DMS79 treated with DMSO at 0.1 percent for 48 hours (cell line): ENCODE data around the gene PDPK1.
A peak's percentile ranks its signal among the peaks of the same experiment; 100 is the strongest.

Source experiments
- DNase-seq: peaks from one replicate; lab custom pipeline; 2025; lab: John Stamatoyannopoulos, UW

Gene PDPK1

GRCh38 chr16:2537451-2538379, at the start of gene PDPK1:
Gene PDPK1 (plus strand): TSS chr16:2538021. CDS start chr16:2538113, 92 bp downstream.
- peak; percentile 63 for DNase-seq

DNA sequence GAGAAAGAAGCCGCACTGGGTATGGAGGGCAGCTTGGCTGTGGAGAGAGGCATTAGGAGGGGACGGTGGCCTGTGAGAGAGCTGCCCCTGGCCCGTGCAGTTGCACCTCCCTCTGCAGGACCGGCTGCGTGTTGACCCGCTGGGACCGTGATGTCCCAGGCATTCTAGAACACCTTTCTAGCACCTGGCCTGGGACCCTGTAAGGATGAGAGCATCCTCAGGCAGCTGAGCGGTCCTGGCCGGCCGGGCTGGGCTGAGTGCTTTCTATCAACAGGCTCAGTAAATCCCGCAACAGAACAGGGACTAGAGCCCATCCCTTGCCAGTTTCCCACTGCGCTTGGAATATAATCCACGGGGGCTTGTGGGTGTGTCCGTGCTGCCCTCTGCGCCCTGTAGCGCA, 48.2 kb upstream of the PDPK1 start:
- DNase-seq = no peak

GRCh38 chr16:2490190-2491105, 47.4 kb upstream of the PDPK1 start:
- peak; percentile 82 for DNase-seq

DNA sequence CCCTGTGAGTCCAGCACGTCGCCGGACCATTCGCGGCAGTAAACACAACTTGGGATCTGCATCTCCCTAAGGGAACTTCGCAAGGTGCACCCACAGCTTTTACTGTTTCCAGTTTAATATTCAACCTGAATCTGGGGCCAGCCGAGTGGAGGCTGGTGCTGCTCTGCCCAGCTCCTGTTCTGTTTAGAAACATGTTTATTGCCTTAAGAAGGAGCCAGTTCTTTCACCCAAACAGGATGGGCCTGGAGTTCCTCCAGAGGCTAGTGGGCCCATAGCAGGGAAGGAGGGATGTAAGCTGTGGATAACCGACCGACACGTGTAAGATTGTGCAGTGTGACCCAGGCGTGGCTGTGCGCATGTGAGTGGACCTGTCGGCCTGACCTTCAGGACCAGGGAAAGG, 45.5 kb upstream of the PDPK1 start:
- no peak for DNase-seq

GRCh38 chr16:2493605-2494004, 44.2 kb upstream of the PDPK1 start:
- no peak for DNase-seq

GRCh38 chr16:2494616-2495015, 43.2 kb upstream of the PDPK1 start:
- no peak for DNase-seq

DNA sequence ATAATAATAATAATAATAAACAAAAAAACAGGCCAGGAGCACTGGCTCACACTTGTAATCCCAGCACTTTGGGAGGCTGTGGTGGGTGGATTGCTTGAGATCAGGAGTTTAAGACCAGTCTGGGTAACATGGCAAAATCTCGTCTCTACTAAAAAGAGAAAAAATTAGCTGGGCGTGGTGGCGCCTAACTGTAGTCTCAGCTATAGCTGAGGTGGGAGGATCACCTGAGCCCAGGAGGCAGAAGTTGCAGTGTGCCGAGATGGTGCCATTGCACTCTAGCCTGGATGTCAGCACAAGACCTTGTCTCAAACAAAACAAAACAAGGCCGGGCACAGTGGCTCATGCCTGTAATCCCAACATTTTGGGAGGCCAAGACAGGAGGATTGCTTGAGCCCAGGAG, 42.8 kb upstream of the PDPK1 start:
- no peak for DNase-seq

GRCh38 chr16:2496223-2497115, 41.4 kb upstream of the PDPK1 start:
- no peak for DNase-seq

DNA sequence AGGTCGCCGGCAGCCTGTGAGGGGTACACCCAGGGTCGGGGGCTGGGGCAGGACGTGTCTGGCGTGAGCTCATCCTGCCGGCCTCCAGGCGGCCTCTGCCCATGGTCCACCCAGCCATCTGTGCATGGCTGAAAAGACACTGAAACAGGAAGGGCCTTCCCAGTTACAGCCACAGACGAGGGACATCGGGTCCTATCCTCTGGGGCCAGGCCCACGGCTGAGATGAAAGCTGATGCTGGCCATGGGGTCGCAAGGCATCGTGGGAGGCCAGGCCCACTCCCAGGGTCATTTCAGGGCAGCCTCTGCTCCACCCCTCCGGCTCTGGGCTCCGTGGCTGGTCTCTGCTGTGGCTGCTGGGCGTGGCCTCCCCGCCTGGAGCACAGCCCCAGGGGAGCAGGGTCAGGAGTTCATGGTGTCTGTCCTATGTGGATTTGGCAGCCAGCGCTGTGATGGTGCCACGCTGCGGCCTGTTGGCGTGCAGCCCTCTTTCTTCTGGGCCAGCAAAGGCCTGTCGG, 40.6 kb upstream of the PDPK1 start:
- DNase-seq = no peak

- DNase-seq = no peak
These were observed 39.9 kb upstream of the PDPK1 start for GRCh38 chr16:2497695-2498484.

DNA sequence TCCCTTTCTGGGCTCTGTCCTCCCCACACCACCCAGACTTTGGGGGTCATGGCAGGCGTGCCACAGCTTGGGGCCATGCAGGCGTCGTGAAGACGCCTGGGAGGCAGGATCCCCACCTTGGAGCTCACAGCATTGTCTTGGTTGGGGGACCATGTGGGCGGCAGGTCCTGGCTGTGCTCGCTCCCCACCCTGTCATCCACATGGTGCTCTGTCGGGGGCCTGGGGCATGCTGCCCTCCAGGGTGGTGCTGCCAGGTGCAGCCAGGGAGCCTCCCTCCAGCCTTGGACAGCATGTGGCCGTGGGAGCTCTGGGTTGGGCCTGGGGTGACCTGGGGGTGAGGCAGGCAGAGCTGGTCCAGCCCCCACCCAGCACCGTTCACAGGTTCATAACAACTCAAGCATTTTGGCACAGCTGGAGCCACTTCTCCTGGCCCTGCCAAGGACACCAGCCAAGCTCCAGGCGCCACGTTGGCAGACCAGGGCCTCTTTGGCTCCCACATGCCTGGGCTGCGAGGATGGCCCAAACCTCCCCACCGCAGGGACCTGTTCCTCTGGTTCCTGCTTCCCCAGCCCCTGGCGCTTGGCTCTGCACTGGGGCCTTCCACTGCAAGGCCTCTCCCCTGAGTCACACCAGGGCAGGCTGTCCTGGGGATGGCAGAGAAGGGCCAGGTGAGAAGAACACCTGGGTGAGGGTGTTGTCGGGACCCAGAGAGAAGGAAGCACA, 39.1 kb upstream of the PDPK1 start:
- DNase-seq = no peak

GRCh38 chr16:2499454-2499853, 38.4 kb upstream of the PDPK1 start:
- no peak for DNase-seq

- no peak for DNase-seq
These were observed 37.9 kb upstream of the PDPK1 start for GRCh38 chr16:2499890-2500429.

- DNase-seq = no peak
These were observed 37.3 kb upstream of the PDPK1 start for GRCh38 chr16:2500430-2500917.

DNA sequence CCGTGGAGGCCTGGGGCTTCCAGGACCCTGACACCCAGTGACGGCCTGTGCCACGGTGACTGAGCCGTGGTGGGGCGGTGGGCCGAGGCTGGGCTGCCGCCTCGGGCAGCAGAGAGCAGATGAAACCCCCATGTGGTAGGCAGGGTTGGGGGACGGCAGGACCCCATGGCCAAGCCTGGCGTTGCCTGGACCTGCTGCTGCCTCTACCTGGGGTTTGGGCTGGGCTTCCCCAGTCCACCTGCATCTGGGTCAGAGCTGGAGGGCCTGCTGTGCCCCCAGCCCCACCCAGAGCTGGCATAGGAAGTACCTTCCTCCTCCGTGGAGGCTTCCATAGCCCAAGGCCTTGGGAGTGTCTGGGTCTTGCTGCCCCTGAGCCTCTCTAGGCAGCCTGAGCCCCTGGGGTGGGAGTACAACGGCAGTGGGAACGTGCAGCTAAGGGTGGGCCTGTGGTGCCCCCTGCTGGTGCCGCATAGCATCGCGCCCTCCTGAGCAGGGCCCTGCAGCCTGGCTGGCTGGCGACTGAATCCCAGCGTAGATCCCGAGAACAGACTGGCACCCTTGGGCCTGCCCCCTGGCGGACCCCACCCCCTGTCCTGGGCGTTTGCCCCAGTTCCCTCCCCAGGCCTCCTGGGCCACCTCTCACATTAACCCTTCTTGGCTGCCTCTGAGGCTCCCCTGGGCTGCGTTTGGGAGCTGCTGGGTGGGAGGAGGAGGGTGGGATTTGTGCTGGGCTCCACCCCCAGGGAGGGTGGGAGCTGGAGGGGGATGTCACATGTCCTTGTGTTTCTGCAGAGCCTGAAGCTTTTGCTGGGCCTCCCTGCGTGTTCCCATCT, 36.7 kb upstream of the PDPK1 start:
- DNase-seq = peak; percentile 69

- DNase-seq = no peak
These were observed 35.6 kb upstream of the PDPK1 start for GRCh38 chr16:2501946-2502895.

- DNase-seq = no peak
These were observed 32.1 kb upstream of the PDPK1 start for GRCh38 chr16:2505695-2506094.
